Liver (tissue), 3 donors: ENCODE data around the gene SWAP70.

ENCODE experiments used
- ATF3 ChIP-seq: IDR thresholded peaks from 2 replicates; pipeline ENCODE4 v1.6.1; 2016; ENCODE audit warnings: antibody characterized with exemption
- CTCF ChIP-seq: fragments of 150-350 bp; IDR thresholded peaks from 2 replicates; pipeline ENCODE4 v1.5.1; 2017; ENCODE audit warnings: improper control_type of control experiment, low read depth, low read length; ENCODE audit not compliant: missing input control
- donor health status: healthy.
- donor health status: healthy.

GRCh38 chr11:9718147-9718546 is 54.3 kb downstream of the SWAP70 start:
- TF ChIP-seq CTCF (no peak), ATF3 (no peak)
